HG02571 (cell line): Measurements from ENCODE around the gene DCLRE1B.
"Not testable (repeated sequence)": the region's sequence is repeated elsewhere in the genome, so short reads cannot be mapped to it uniquely, and the experiment has no call there.

Source experiments
- ATAC-seq: cut with Tn5 transposase; IDR thresholded peaks from one replicate; pipeline ENCODE4 v1.9.1; 2021; ENCODE audit warnings: mild to moderate bottlenecking, moderate library complexity; ENCODE audit not compliant: unreplicated experiment

Gene DCLRE1B

GRCh38 chr1:113946112-113946511, 41.0 kb downstream of the DCLRE1B start:
- no peak for ATAC-seq

GRCh38 chr1:113946678-113947387, 41.7 kb downstream of the DCLRE1B start:
- ATAC-seq = no peak

DNA sequence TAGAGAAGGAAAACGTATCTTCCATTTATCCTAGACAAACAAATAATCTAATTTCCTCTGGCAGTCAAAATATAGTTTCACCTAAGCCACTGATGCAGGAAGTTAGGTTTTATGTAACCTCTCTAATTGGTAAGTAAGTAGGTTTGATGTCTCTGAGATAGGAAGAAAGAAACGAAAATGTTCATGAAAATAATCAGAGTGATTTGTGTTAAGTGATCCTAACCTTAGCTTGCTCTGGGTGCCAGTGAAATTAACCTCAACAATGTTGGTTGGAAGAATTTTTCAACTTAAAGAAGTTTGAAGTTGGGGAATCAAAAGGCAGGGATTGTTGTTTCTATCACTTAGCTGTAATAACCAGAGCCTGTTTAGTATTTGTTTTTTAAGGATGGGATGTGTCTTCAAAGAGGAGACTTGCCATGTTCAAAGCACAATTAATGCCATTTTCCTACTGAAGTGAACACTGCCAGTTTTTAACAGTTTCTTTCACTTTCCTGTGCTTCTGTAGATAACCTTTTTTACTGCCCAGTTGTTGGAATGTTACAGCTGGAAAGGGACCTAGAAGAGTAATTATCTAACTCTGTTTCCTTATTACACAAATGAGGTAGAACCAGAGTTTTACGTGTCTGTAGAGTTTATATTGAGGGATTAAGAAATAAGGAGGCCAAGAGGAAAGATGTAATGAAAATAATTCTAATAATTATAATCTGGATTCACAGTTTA, 42.4 kb downstream of the DCLRE1B start:
- ATAC-seq = no peak

DNA sequence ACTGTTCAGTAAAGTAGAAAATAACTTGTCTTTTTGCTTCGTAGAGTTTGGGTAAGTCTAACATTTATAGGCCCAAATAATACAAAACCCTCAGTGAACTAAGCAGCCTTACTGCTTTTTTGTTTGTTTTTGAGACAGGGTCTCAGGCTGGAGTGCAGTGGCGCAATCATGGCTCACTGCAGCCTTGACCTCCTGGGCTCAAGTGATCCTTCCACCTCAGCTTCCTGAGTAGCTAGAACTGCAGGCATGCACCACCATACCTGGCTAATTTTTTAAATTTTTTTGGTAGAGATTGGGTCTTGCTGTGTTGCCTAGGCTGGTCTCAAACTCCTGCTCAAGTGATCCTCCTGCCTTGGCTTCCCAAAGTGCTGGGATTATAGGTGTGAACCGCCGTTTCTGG, 43.0 kb downstream of the DCLRE1B start:
- ATAC-seq = not testable (repeated sequence)

DNA sequence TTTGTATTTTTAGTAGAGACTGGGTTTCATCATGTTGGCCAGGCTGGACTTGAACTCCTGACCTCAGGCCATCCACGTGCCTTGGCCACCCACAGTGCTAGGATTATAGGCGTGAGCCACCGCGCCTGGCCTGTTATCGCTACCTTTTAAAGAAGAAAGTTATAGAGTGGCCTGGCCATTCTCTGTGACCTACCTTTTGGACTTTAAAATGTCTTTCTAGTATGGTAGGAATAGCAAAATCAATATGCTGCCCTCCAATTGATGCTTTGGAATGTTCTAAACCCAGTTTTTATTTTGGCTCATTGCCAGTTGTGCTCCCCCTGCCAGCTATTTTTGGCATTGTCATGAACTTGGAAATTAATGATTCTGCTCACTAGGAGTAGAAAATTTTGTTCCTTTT, 43.9 kb downstream of the DCLRE1B start:
- ATAC-seq = no peak

DNA sequence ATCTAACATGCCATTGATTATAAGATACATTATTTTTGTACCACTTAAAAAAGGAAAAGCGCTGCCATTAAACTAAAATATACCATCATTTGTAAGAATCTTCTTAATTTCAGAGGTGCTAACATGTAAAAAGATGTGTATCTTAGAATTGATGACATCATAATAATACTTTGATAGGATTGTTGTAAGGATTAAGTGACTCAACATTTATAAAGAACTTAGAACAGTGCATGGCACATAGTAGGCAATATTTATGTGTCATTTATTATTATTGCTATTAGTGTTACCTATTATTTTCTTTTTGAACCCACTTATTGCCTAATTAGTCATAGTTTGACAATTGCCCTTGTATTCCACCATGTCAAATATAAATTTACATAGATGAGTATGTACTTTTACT, 45.8 kb downstream of the DCLRE1B start:
- ATAC-seq = no peak

DNA sequence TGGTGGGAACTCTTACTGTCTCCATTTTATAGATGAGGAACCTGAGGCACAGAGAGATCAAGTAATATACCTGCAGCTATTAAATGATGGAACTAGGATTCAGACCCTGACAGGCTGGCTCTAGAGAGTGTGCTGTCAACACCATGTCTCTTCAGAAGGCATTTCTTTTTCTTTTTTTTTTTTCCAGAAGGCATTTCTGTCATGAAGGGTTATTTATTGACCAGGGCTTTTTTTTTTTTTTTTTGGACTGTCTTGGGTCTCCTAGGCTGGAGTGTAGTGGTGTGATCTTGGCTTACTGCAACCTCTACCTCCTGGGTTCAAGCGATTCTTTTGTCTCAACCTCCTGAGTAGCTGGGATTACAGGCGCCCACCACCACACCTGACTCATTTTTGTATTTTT, 46.6 kb downstream of the DCLRE1B start:
- no peak for ATAC-seq

DNA sequence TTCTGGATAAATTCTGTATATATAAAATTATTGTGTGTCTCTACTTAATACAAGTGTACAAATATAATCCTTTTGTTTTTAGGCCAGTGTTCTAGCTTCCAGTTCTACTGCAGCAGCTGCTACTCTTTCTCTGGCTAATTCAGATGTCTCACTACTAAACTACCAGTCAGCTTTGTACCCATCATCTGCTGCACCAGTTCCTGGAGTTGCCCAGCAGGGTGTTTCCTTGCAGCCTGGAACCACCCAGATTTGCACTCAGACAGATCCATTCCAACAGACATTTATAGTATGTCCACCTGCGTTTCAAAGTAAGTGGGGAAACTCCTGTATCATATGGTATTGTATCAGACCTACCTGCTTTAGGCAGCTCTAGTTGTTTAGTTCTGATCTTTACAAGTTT, 52.9 kb downstream of the DCLRE1B start:
- no peak for ATAC-seq

GRCh38 chr1:113958691-113959090, 53.6 kb downstream of the DCLRE1B start:
- ATAC-seq = no peak

DNA sequence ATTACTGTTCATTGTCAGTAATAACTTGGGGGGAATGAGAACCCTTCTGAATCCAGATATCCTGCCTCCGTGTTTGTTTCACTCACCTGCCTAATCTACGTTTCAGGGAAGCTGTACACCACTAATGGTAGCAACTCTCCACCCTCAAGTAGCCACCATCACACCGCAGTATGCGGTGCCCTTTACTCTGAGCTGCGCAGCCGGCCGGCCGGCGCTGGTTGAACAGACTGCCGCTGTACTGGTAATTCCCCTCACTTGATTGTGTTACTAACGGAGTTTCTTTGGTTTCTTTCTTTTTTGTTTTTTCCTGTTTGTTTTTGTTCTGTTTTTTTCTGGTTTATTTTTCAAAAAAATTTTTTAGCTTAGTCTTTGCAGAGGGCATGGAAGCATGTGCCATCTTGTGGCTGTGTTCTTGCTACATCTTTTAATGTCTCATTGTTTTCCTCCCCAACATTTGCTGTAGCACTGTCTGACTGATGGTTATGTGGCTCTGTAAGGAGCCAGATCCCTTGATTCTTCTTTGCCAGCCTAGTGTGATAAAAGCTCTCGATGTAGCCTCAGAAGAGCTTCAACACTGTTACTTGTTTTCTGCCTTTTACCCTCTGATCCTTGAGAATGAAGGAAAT, 58.3 kb downstream of the DCLRE1B start:
- no peak for ATAC-seq
